HepG2 (cell line): ENCODE results near the gene CCDC180. TPM values are rescaled to one million over a fixed set of nuclear protein-coding genes. Genes with fewer than 3 reads are reported as not detected.

Experiments used
- ATAC-seq: fragments of 200-7000 bp; cut with Tn5 transposase; 3 replicates; pipeline ENCODE4 v1.9.1; 2020; ENCODE audit warnings: mild to moderate bottlenecking, moderate library complexity
- Bru-seq: library from RNA; stranded (reverse); fragments of 400-500 nt; gene quantifications from one replicate; lab custom pipeline; 2021; lab: Mats Ljungman, UMichigan
- BruChase-seq, 2 experiments: library from RNA; stranded (reverse); fragments of 400-500 nt; gene quantifications; one replicate each; lab custom pipeline; 2021; lab: Mats Ljungman, UMichigan
- BruUV-seq: library from RNA; stranded (reverse); fragments of 400-500 nt; replicated peaks from 2 replicates; lab custom pipeline; 2021; lab: Mats Ljungman, UMichigan
- CTCF ChIA-PET: fragments of 300-600 bp; formaldehyde crosslinking; extraction: SDS; loops from one replicate; lab custom pipeline; 2021; ENCODE audit warnings: low total read pairs, inconsistent platforms, low intra/inter-chr PET ratio; lab: Yijun Ruan, JAX
- POLR2A ChIA-PET: fragments of 350-600 bp; sonication (Branson Sonifier 250); formaldehyde crosslinking; loops from one replicate; lab custom pipeline; 2020; ENCODE audit warnings: antibody characterized with exemption, inconsistent platforms; lab: Yijun Ruan, JAX
- DNase-seq: peaks from one replicate; pipeline ENCODE4 v3.0.0-alpha.2; 2015; ENCODE audit warnings: low spot score
- FAIRE-seq: peaks from 3 replicates; lab custom pipeline; 2011; peaks lifted over from hg19 to GRCh38; lab: Jason Lieb, UNC
- H2AFZ ChIP-seq: one replicate; pipeline ENCODE4 v1.6.1; 2011; ENCODE audit warnings: low read length, inconsistent platforms
- H3K27ac ChIP-seq: fragments of 300-600 bp; 3 replicates; pipeline ENCODE4 v1.8.0; 2011; ENCODE audit warnings: mixed run types, mild to moderate bottlenecking, mixed read lengths, low read length, inconsistent platforms; ENCODE audit not compliant: insufficient read depth; ENCODE audit errors: extremely low read length
- H3K27me3 ChIP-seq, 2 experiments: fragments of 200-600 bp in 1 of 2; 2 replicates in 1 of 2; 3 replicates in 1 of 2; pipeline versions ENCODE4 v1.6.0 to v1.8.0; 2011; ENCODE audit warnings: low read length in 2 of 2, mild to moderate bottlenecking in 2 of 2, moderate library complexity in 2 of 2, inconsistent platforms in 1 of 2; ENCODE audit not compliant: insufficient read depth in 2 of 2, control insufficient read depth in 1 of 2
- H3K36me3 ChIP-seq, 2 experiments: fragments of 200-600 bp in 1 of 2; replicated peaks in 1 of 2; 2 replicates in 1 of 2; 3 replicates in 1 of 2; pipeline versions ENCODE4 v1.5.1 to v1.8.0; 2011; ENCODE audit warnings: low read length in 2 of 2, inconsistent platforms in 1 of 2; ENCODE audit not compliant: insufficient read depth in 2 of 2, control insufficient read depth in 1 of 2
- H3K4me1 ChIP-seq: 2 replicates; pipeline ENCODE4 v1.5.1; 2012; ENCODE audit warnings: low read length, inconsistent platforms; ENCODE audit not compliant: insufficient read depth
- H3K4me2 ChIP-seq: 2 replicates; pipeline ENCODE4 v1.6.0; 2011; ENCODE audit warnings: low read depth, low read length, inconsistent platforms
- H3K4me3 ChIP-seq, 3 experiments: fragments of 200-600 bp in 1 of 3; sonication (generic), shearing (Covaris generic) in 1 of 3; replicated peaks in 1 of 3; 2 replicates each; pipeline ENCODE4 v1.5.1; 2011 to 2016; ENCODE audit warnings: low read length in 3 of 3, inconsistent platforms in 2 of 3, low read depth in 2 of 3, mild to moderate bottlenecking in 2 of 3, control low read depth in 1 of 3, mixed read lengths in 1 of 3; ENCODE audit not compliant: insufficient read depth in 1 of 3
- H3K79me2 ChIP-seq: one replicate; pipeline ENCODE4 v1.6.1; 2011; ENCODE audit warnings: low read length, inconsistent platforms; ENCODE audit not compliant: insufficient read depth
- H3K9ac ChIP-seq: 2 replicates; pipeline ENCODE4 v1.6.0; 2011; ENCODE audit warnings: mild to moderate bottlenecking, low read depth, low read length, inconsistent platforms; ENCODE audit not compliant: insufficient read depth
- H3K9me3 ChIP-seq: 2 replicates; pipeline ENCODE4 v1.5.1; 2012; ENCODE audit warnings: mild to moderate bottlenecking, low read length
- H4K20me1 ChIP-seq: 2 replicates; pipeline ENCODE4 v1.6.0; 2011; ENCODE audit warnings: inconsistent platforms, mild to moderate bottlenecking, low read length, moderate library complexity; ENCODE audit not compliant: insufficient read depth
- AGO2 ChIP-seq: fragments of 200-400 bp; formaldehyde crosslinking; optimal IDR thresholded peaks from 2 replicates; pipeline ENCODE3; 2017; ENCODE audit warnings: mild to moderate bottlenecking, low read depth, low read length, moderate library complexity
- ARID2 ChIP-seq: sonication (generic); formaldehyde crosslinking; IDR thresholded peaks from 2 replicates; pipeline ENCODE4 v1.8.1; 2022; ENCODE audit warnings: mild to moderate bottlenecking, missing genetic modification reagents, borderline replicate concordance
- CSRNP2 ChIP-seq: sonication (generic); formaldehyde crosslinking; conservative IDR thresholded peaks from 2 replicates; pipeline ENCODE4 v1.8.0; 2022; ENCODE audit warnings: low read depth, missing genetic modification reagents
- MTF1 ChIP-seq: sonication (generic); formaldehyde crosslinking; IDR thresholded peaks from 2 replicates; pipeline ENCODE4 v1.5.0; 2020; ENCODE audit warnings: missing genetic modification reagents
- SAP130 ChIP-seq: IDR thresholded peaks from 2 replicates; pipeline ENCODE4 v1.6.1; 2016; ENCODE audit warnings: low read depth
- SUZ12 ChIP-seq: fragments of 150-350 bp; IDR thresholded peaks from 2 replicates; pipeline ENCODE4 v1.6.1; 2014; ENCODE audit warnings: low read depth, low read length
- ZNF501 ChIP-seq: sonication (generic); formaldehyde crosslinking; IDR thresholded peaks from 2 replicates; pipeline ENCODE4 v1.5.1; 2020; ENCODE audit warnings: mild to moderate bottlenecking, moderate library complexity, missing genetic modification reagents
- WGBS: methylation state at CpG from one replicate; pipeline ENCODE4 v1.1.6; 2017; ENCODE audit warnings: low lambda C conversion rate; 5-methylcytosine and 5-hydroxymethylcytosine counted together
- in situ Hi-C: cut with HindIII; loops from 2 replicates; pipeline ENCODE4 v1.10.0; 2017; ENCODE audit warnings: low pct_unique_long_range_greater_than_20kb; ENCODE audit not compliant: extremely low pct_ligation_motif_present
- intact Hi-C: fragments of 100-400 bp; cut with micrococcal nuclease; formaldehyde crosslinking; loops from one replicate; pipeline ENCODE4 v1.10.0; 2022; ENCODE audit not compliant: unreplicated experiment
- long read RNA-seq, 2 experiments: library from RNA in 1 of 2; library from polyadenylated mRNA in 1 of 2; stranded (forward) in 1 of 2; unstranded in 1 of 2; transcript quantifications; one replicate each; pipeline ENCODE4 v2.0.0, GENCODE V29; 2019 to 2022
- polyA minus RNA-seq, 3 experiments: library from RNA; depleted of rRNA, polyadenylated mRNA; stranded (reverse); fragments of >200 nt; gene quantifications; 2 replicates each; pipeline ENCODE4 v1.2.3, GENCODE V29; 2011; ENCODE audit warnings: low replicate concordance in 1 of 3
- polyA plus RNA-seq, 8 experiments: library from polyadenylated mRNA; depleted of rRNA in 3 of 8; stranded (reverse) in 7 of 8; unstranded in 1 of 8; fragments of >200 nt; fragmentation: Illumina TruSeq in 4 of 8; extraction: Trizol in 4 of 8; gene quantifications; 2 replicates each; pipeline versions ENCODE4 v1.2.1 to v1.2.3, GENCODE V29; 2011 to 2016; ENCODE audit warnings: low read depth in 4 of 8, missing spikeins in 1 of 8, mixed read lengths in 1 of 8; ENCODE audit not compliant: insufficient read depth in 1 of 8
- total RNA-seq, 5 experiments: library from RNA; depleted of rRNA; stranded (reverse); fragments of >200 nt; fragmentation: Illumina TruSeq; extraction: Trizol; gene quantifications; 2 replicates each; pipeline ENCODE4 v1.2.3, GENCODE V29; 2016; ENCODE audit warnings: low read depth in 1 of 5
- TF ChIP-seq, protein P1 (sequence below): sonication (generic); formaldehyde crosslinking; IDR thresholded peaks from 2 replicates; pipeline ENCODE4 v1.5.0; 2020; ENCODE audit warnings: mild to moderate bottlenecking, missing genetic modification reagents
- TF ChIP-seq, protein P2 (sequence below): sonication (generic); formaldehyde crosslinking; IDR thresholded peaks from 2 replicates; pipeline ENCODE4 v1.5.0; 2020; ENCODE audit warnings: mild to moderate bottlenecking, missing genetic modification reagents, borderline replicate concordance

The CCDC180 gene
- 1.5 and 2.5 TPM in 2 replicates for total RNA-seq (2016; rRNA removed; fragmentation: Illumina TruSeq; extraction: Trizol)
- total RNA-seq (2016; cell fraction: cytosol; rRNA removed; fragmentation: Illumina TruSeq; extraction: Trizol; ENCODE audit: low read depth), result 7.5 and 9.6 TPM in 2 replicates
- total RNA-seq (2016; cell fraction: insoluble cytoplasmic fraction; rRNA removed; fragmentation: Illumina TruSeq; extraction: Trizol), result 0.43 and 1.6 TPM in 2 replicates
- total RNA-seq (2016; cell fraction: membrane; rRNA removed; fragmentation: Illumina TruSeq; extraction: Trizol), result 2.1 and 2.3 TPM in 2 replicates
- 2.6 and 4.0 TPM in 2 replicates for total RNA-seq (2016; cell fraction: nucleus; rRNA removed; fragmentation: Illumina TruSeq; extraction: Trizol)
- 1.7 and 2.2 TPM in 2 replicates for polyA plus RNA-seq (2011; rRNA removed)
- polyA plus RNA-seq (2011; cell fraction: cytosol; rRNA removed), result 0.23 and 0.51 TPM in 2 replicates
- polyA plus RNA-seq (2011; cell fraction: nucleus; rRNA removed), result 5.7 and 6.8 TPM in 2 replicates
- 3.1 and 4.3 TPM in 2 replicates for polyA plus RNA-seq (2012)
- 0.29 and 0.64 TPM in 2 replicates for polyA plus RNA-seq (2016; cell fraction: cytosol; fragmentation: Illumina TruSeq; extraction: Trizol; ENCODE audit: low read depth)
- 0.76 and 1.0 TPM in 2 replicates for polyA plus RNA-seq (2016; cell fraction: insoluble cytoplasmic fraction; fragmentation: Illumina TruSeq; extraction: Trizol; ENCODE audit: low read depth)
- polyA plus RNA-seq (2016; cell fraction: membrane; fragmentation: Illumina TruSeq; extraction: Trizol; ENCODE audit: low read depth), result 0.94 and 1.2 TPM in 2 replicates
- polyA plus RNA-seq (2016; cell fraction: nucleus; fragmentation: Illumina TruSeq; extraction: Trizol; ENCODE audit: insufficient read depth, low read depth), result 7.2 and 9.1 TPM in 2 replicates
- 1.7 and 4.3 TPM in 2 replicates for polyA minus RNA-seq (2011; rRNA and poly(A)+ RNA removed; ENCODE audit: low replicate concordance)
- 1.9 TPM in 1 of 2 replicates, not detected in the other for polyA minus RNA-seq (2011; cell fraction: cytosol; rRNA and poly(A)+ RNA removed)
- 8.9 and 9.3 TPM in 2 replicates for polyA minus RNA-seq (2011; cell fraction: nucleus; rRNA and poly(A)+ RNA removed)
- Bru-seq, nascent RNA, result percentile 37 among the genes with signal in this experiment
- BruChase-seq, experiment 1, labeled RNA remaining after a 6-hour chase, result not detected
- percentile 53 among the genes with signal in this experiment for BruChase-seq, experiment 2, labeled RNA remaining after a 2-hour chase
- long read RNA-seq, experiment 1, partial matches to known transcripts, result 0 of 1 reads
- long read RNA-seq, experiment 1, other reads (novel, unspliced or antisense), result 1 of 1 reads
- long read RNA-seq, experiment 2, result 0 reads

GRCh38 chr9:97307500-97308163 is at the start of gene CCDC180:
Gene CCDC180, plus strand, starts transcription at chr9:97307659. Its CDS starts 405 bp downstream, at chr9:97308064.
- Histone ChIP-seq H3K9ac (no peak within 1 kb of the TSS), H3K4me3 (no peak within 1 kb of the TSS), H4K20me1 (no peaks in the 10 kb centered on the region), H3K79me2 (no peaks in the 10 kb centered on the region), H2AFZ (no peak within 1 kb of the TSS), H3K9me3 (no peaks in the 10 kb centered on the region), H3K4me2 (no peak within 1 kb of the TSS), H3K27me3 (no peaks in the 10 kb centered on the region), H3K27ac (no peak within 1 kb of the TSS), H3K4me1 (no peaks in the 10 kb centered on the region), H3K36me3 (no peaks in the 10 kb centered on the region; a peak in 1 of 5 replicates)
- TF ChIP-seq ARID2 (CRISPR knock-in tag), result no peak
- no peak for TF ChIP-seq AGO2
- TF ChIP-seq, protein P1, sequence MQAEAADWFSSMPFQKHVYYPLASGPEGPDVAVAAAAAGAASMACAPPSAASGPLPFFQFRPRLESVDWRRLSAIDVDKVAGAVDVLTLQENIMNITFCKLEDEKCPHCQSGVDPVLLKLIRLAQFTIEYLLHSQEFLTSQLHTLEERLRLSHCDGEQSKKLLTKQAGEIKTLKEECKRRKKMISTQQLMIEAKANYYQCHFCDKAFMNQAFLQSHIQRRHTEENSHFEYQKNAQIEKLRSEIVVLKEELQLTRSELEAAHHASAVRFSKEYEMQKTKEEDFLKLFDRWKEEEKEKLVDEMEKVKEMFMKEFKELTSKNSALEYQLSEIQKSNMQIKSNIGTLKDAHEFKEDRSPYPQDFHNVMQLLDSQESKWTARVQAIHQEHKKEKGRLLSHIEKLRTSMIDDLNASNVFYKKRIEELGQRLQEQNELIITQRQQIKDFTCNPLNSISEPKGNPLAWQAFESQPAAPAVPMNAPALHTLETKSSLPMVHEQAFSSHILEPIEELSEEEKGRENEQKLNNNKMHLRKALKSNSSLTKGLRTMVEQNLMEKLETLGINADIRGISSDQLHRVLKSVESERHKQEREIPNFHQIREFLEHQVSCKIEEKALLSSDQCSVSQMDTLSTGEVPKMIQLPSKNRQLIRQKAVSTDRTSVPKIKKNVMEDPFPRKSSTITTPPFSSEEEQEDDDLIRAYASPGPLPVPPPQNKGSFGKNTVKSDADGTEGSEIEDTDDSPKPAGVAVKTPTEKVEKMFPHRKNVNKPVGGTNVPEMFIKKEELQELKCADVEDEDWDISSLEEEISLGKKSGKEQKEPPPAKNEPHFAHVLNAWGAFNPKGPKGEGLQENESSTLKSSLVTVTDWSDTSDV, result no peak
- no peak for TF ChIP-seq CSRNP2
- TF ChIP-seq, protein P2, sequence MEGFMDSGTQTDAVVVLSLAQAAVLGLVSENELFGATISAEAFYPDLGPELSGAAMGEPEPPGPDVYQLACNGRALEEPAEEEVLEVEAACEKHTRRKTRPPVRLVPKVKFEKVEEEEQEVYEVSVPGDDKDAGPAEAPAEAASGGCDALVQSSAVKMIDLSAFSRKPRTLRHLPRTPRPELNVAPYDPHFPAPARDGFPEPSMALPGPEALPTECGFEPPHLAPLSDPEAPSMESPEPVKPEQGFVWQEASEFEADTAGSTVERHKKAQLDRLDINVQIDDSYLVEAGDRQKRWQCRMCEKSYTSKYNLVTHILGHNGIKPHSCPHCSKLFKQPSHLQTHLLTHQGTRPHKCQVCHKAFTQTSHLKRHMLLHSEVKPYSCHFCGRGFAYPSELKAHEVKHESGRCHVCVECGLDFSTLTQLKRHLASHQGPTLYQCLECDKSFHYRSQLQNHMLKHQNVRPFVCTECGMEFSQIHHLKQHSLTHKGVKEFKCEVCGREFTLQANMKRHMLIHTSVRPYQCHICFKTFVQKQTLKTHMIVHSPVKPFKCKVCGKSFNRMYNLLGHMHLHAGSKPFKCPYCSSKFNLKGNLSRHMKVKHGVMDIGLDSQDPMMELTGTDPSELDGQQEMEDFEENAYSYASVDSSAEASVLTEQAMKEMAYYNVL (CRISPR knock-in tag), result no peak
- TF ChIP-seq SAP130 (CRISPR knock-in tag), result no peak
- no peak for TF ChIP-seq MTF1 (CRISPR knock-in tag)
- TF ChIP-seq ZNF501 (CRISPR knock-in tag), result no peak
- no peak for TF ChIP-seq SUZ12
- ChIA-PET POLR2A (no interaction called here), CTCF (no interaction called here)
- ATAC-seq (no peak), DNase-seq (no peak), FAIRE-seq (no peak)
- no TSS peak for BruUV-seq
- in situ Hi-C loops, result no loop called here
- 82% methylated on average over 40 of the region's 42 CpGs for WGBS
- intact Hi-C loops, result no loop called here
